Subcutaneous abdominal adipose tissue (tissue), 5 donors: ENCODE measurements around the gene ANKS4B.
"Not testable (repeated sequence)": the region's sequence is repeated elsewhere in the genome, so short reads cannot be mapped to it uniquely, and the experiment has no call there.

Experiments
- H3K27ac ChIP-seq: one replicate; pipeline ENCODE4 v1.7.0; 2013; ENCODE audit warnings: low read depth, mild to moderate bottlenecking, inconsistent platforms, low read length, moderate library complexity
- H3K27me3 ChIP-seq, 5 donors: one replicate each; pipeline ENCODE4 v1.7.0; 2013; ENCODE audit warnings: low read length in 5 of 5, inconsistent platforms in 1 of 5; ENCODE audit not compliant: control insufficient read depth in 5 of 5, insufficient read depth in 4 of 5
- H3K36me3 ChIP-seq, 5 donors: one replicate each; pipeline ENCODE4 v1.7.0; 2013; ENCODE audit warnings: low read length in 5 of 5; ENCODE audit not compliant: control insufficient read depth in 5 of 5, insufficient read depth in 5 of 5
- H3K4me1 ChIP-seq, 5 donors: one replicate each; pipeline ENCODE4 v1.7.0; 2013; ENCODE audit warnings: low read length in 5 of 5, mild to moderate bottlenecking in 3 of 5, moderate library complexity in 1 of 5; ENCODE audit not compliant: control insufficient read depth in 5 of 5, insufficient read depth in 5 of 5
- H3K4me3 ChIP-seq, 5 donors: one replicate each; pipeline ENCODE4 v1.7.0; 2013; ENCODE audit warnings: low read length in 5 of 5, low read depth in 1 of 5
- H3K9ac ChIP-seq, 5 donors: one replicate each; pipeline ENCODE4 v1.7.0; 2013; ENCODE audit warnings: low read length in 5 of 5, mild to moderate bottlenecking in 4 of 5, moderate library complexity in 3 of 5
- H3K9me3 ChIP-seq, 5 donors: one replicate each; pipeline ENCODE4 v1.7.0; 2013; ENCODE audit warnings: low read length in 5 of 5; ENCODE audit not compliant: control insufficient read depth in 5 of 5
- donor health status: healthy.
- donor health status: healthy.
- donor health status: healthy.
- donor health status: healthy.
- donor health status: healthy.

Gene ANKS4B

DNA sequence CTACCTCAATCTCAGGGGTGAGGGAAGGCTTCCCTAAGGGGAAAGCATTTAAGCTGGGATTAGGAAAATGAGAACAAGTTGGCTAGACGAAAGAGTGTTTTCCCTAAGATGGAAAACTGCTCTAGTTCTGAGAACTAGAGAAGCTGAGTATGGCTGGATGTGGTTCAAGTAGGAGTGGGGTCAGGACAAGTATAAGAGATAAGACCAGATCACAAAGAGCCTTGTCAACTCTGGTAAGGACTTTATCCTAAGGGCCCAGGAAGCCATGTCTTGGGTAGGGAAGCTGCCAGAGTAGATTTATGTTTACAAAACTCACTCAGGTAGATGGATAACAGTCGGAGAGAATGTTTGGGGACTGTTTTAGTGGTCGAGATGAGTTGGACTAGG is 1.7 kb downstream of the ANKS4B start:
- Histone ChIP-seq H3K27ac (no peak overlapping the region), H3K9ac (no peak overlapping the region), H3K9me3 (no peaks in the 10 kb centered on the region), H3K27me3 (peaks cover 0 to 4% (median 0%) of the 10 kb centered on the region in 5 donors), H3K4me3 (no peak overlapping the region), H3K36me3 (no peaks in the 10 kb centered on the region), H3K4me1 (no peaks in the 10 kb centered on the region)

DNA sequence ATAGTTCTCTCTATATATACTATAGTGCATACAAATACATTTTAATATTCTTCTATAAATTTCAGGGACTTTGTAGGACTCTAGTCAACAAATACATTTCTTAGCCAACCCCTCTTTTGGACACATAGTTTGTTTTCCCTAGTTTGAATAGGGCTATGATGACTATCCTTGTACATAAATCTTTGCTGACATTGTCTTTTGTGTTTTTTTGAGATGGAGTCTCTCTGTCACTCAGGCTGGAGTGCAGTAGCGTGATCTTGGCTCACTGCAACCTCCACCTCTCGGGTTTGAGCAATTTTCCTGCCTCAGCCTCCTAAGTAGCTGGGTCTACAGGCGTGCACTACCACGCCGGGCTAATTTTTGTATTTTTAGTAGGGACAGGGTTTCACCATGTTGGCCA is 3.3 kb downstream of the ANKS4B start:
- H3K4me3 ChIP-seq: no peak overlapping the region
- H3K9me3 ChIP-seq: no peaks in the 10 kb centered on the region
- H3K9ac ChIP-seq: no peak overlapping the region
- no peak overlapping the region for H3K27ac ChIP-seq
- peaks cover 0 to 4% (median 0%) of the 10 kb centered on the region in 5 donors for H3K27me3 ChIP-seq
- H3K36me3 ChIP-seq: no peaks in the 10 kb centered on the region
- H3K4me1 ChIP-seq: no peaks in the 10 kb centered on the region

DNA sequence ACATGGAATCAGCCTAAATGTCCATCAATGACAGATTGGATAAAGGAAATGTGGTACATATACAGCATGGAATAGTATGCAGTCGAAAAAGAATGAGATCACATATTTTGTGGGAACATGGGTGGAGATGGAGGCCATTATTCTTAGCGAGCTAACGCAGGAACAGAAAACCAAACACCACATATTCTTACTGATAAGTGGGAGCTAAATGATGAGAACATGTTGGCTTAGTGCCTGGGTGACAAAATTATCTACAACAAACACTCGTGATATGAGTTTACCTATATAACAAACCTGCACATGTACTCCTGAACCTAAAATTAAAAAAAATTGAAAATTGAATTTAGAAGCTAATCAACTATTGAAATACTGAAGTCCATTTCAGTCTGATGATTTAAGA is 6.1 kb downstream of the ANKS4B start:
- Histone ChIP-seq H3K4me3 (no peak overlapping the region), H3K9me3 (no peaks in the 10 kb centered on the region), H3K27me3 (peaks cover 0 to under 1% (median 0%) of the 10 kb centered on the region in 5 donors), H3K36me3 (no peaks in the 10 kb centered on the region), H3K9ac (no peak overlapping the region), H3K27ac (no peak overlapping the region), H3K4me1 (no peaks in the 10 kb centered on the region)

DNA sequence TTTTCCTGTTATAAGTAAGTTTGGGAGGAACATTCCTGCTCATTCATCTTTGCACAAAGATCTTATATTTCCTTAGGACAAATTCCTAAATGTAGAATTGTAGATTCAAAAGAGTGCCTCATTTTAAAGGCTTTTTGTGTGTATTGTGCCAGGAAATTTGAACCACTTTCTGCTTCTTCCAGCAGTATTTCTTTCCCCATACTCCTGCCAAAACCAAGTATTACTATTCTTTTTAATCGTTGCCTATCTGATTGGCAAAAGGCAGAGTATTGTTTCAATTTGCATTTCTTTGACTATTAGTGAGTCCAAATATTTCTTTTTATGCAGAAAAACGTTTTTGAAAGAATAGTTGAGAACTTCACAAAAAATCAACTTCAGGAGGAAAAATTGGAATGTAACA is 9.3 kb downstream of the ANKS4B start:
- Histone ChIP-seq H3K4me3 (no peak overlapping the region), H3K36me3 (no peaks in the 10 kb centered on the region), H3K27ac (no peak overlapping the region), H3K9me3 (no peaks in the 10 kb centered on the region), H3K9ac (no peak overlapping the region), H3K4me1 (no peaks in the 10 kb centered on the region), H3K27me3 (peaks cover 0 to 3% (median 2%) of the 10 kb centered on the region in 5 donors)

DNA sequence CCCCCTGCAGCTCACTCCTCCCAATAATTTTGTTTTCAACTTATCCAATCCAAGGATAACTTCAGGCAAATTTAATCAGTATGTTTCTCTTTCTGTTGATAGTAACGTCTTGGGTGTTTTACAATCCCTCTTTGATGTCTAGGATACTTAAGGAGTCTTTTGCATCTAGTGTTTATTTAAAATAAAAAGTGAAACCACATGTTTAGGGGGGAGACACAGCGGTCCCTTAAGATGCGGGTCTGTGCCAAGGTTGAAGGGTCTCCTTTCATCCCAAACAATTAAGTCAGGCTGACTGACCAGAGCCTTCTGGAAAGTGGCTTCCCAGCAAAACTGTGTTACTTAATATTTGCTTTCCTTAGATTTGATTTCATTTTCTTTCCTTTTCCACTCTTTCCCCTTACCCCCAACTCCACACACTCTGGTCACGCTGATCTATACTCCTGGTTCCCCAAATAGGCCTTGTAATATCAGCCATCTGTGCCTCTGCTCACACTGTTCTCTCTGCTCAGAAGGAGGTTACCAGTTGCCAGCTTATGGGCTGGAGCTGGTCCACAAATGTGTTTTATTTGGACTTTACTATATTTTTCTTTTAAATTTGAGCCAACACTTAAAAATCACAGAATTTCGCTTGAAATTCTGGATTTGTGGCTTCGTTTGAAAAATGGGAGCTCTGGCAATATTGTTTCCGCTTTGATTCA is 11.2 kb downstream of the ANKS4B start:
- peaks cover 0 to 2% (median 0%) of the 10 kb centered on the region in 5 donors for H3K9me3 ChIP-seq
- no peaks in the 10 kb centered on the region for H3K4me1 ChIP-seq
- H3K27ac ChIP-seq: no peak overlapping the region
- no peak overlapping the region for H3K4me3 ChIP-seq
- no peak overlapping the region for H3K9ac ChIP-seq
- no peaks in the 10 kb centered on the region for H3K36me3 ChIP-seq
- peaks cover 0 to 4% (median 3%) of the 10 kb centered on the region in 5 donors for H3K27me3 ChIP-seq

DNA sequence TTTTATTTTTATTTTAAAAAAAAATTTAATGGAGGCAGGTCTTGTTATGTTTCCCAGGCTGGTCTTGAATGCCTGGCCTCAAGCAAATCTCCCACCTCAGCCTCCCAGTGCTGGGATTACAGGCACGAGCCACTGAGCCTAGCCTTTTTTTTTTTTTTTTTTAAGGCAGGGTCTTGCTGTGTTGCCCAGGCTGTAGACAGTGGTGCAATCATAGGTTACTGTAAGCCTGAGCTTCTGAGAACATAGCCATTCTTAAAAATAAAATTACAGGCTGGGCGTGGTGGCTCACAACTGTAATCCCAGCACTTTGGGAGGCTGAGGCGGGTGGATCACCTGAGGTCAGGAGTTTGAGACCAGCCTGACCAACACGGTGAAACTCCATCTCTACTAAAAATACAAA is 14.7 kb downstream of the ANKS4B start:
- H3K4me3 ChIP-seq, H3K9me3 ChIP-seq, H3K4me1 ChIP-seq, H3K27me3 ChIP-seq, H3K27ac ChIP-seq, H3K9ac ChIP-seq, H3K36me3 ChIP-seq: not testable (repeated sequence)

DNA sequence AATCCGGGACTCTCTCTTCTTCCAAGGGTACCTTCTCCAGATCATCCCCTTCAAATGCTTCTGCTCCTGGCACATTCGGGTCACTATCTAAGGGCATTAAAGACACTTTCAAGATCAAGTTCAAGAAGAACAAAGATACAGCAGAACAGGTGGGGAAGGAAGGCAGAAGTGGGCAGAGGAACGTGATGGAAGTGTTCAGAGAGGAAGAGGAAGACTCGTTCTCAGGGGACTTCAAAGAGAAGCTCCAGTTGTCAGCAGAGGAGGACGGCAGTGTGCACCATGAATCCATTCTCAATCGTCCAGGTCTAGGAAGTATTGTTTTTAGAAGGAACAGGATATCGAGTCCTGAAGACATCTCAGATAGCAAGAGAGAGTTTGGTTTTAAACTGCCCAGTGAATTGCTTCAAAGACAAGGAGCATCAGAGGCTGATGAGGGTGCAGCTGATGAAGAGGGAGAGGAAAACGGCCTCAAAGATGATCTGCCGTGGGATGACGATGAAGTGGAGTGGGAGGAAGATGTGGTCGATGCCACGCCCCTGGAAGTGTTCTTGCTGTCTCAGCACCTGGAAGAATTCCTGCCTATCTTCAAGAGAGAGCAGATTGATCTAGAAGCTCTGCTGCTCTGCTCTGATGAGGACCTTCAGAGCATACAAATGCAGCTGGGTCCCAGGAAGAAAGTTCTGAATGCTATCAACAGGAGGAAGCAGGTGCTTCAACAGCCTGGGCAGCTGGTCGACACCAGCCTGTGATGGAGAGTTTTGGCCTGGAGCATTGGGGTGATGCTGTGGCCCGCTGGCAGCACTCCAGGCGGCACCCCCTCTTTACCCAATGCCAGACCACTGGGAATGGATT is 16.8 kb downstream of the ANKS4B start:
- no peak overlapping the region for H3K27ac ChIP-seq
- no peak overlapping the region for H3K4me3 ChIP-seq
- H3K4me1 ChIP-seq: no peaks in the 10 kb centered on the region
- H3K27me3 ChIP-seq: peaks cover 0 to 7% (median 4%) of the 10 kb centered on the region in 5 donors
- no peaks in the 10 kb centered on the region for H3K36me3 ChIP-seq
- H3K9ac ChIP-seq: no peak overlapping the region
- peaks cover 0 to 2% (median 0%) of the 10 kb centered on the region in 5 donors for H3K9me3 ChIP-seq

DNA sequence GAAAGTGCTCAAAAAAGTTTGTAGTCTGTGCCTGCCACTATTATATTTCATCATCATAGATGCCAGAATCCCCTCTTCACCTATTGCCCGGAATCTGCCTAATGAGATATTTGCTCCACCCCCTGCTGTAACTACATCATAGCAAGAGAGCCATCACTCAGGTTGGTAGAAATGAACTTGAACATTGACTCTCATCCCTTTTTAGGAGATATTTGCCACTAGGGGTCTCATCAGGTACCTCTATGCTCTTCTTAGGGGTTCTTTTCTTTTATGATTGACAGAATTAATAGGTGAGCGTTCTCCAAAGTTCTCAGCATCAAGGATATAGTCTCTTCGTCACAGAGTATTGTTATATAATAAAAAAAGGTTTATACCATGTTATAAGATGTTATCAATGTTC is 20.0 kb downstream of the ANKS4B start:
- H3K27ac ChIP-seq: no peak overlapping the region
- peaks cover 0 to 2% (median 0%) of the 10 kb centered on the region in 5 donors for H3K9me3 ChIP-seq
- no peak overlapping the region for H3K4me3 ChIP-seq
- peaks cover 0 to 10% (median 7%) of the 10 kb centered on the region in 5 donors for H3K27me3 ChIP-seq
- H3K4me1 ChIP-seq: no peaks in the 10 kb centered on the region
- H3K9ac ChIP-seq: no peak overlapping the region
- H3K36me3 ChIP-seq: no peaks in the 10 kb centered on the region

DNA sequence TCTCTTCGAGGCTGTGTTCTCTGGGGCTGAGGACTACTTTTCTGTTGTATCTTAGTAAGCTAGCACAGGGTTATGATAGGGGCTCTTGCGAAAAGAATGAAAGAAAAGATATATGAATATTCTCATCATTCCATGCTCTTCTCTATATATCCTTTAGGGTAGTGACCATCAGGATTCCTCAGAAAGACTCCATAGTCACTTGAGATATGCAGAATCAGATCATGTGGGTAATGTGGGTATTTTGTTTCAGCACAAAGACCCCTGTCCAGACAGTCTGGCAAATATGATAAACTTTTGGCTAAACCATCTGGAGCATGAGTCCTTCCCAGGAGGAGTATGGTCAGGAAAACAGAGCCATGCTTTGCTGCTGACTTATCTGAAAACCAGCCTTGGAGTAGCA is 23.1 kb downstream of the ANKS4B start:
- H3K27ac ChIP-seq: no peak overlapping the region
- no peaks in the 10 kb centered on the region for H3K9me3 ChIP-seq
- H3K36me3 ChIP-seq: no peaks in the 10 kb centered on the region
- peaks cover 0 to 7% (median 3%) of the 10 kb centered on the region in 5 donors for H3K27me3 ChIP-seq
- no peak overlapping the region for H3K4me3 ChIP-seq
- no peak overlapping the region for H3K9ac ChIP-seq
- H3K4me1 ChIP-seq: no peaks in the 10 kb centered on the region

DNA sequence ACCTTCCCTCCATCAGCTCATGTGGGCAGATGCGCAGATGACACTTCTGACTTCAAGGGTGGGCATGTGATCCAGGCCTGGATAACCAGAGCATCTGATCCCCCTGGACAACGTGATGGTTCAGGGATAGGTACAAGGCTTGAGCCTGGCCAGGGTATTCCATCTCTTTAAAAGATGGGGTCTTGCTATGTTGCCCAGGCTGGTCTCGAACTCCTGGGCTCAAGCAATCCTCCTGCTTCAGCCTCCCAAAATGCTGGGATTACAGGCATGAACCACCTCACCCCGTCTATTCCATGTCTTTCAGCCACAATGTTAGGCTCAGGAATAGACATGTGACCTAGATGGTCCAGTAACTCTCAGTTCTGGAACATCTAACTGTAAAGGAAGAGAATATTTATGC is 23.8 kb downstream of the ANKS4B start:
- Histone ChIP-seq H3K9me3 (no peaks in the 10 kb centered on the region), H3K27me3 (peaks cover 0 to 7% (median 3%) of the 10 kb centered on the region in 5 donors), H3K27ac (no peak overlapping the region), H3K36me3 (no peaks in the 10 kb centered on the region), H3K4me1 (no peaks in the 10 kb centered on the region), H3K9ac (no peak overlapping the region), H3K4me3 (no peak overlapping the region)
